H1 (cell line): ENCODE data around the gene RALGAPA2. TPM values are rescaled to one million over a fixed set of nuclear protein-coding genes. Genes with fewer than 3 reads are reported as not detected.

Experiments
- EGR1 ChIP-seq: IDR thresholded peaks from 2 replicates; pipeline ENCODE4 v1.6.1; 2011; ENCODE audit warnings: low read depth, low read length, borderline replicate concordance
- JUND ChIP-seq: IDR thresholded peaks from 2 replicates; pipeline ENCODE4 v1.6.1; 2011; ENCODE audit warnings: mild to moderate bottlenecking, improper control_type of control experiment, low read length
- SP2 ChIP-seq: IDR thresholded peaks from 2 replicates; pipeline ENCODE4 v1.6.1; 2012; ENCODE audit warnings: mild to moderate bottlenecking, low read length, inconsistent platforms
- polyA plus RNA-seq, 7 experiments: library from polyadenylated mRNA; depleted of rRNA in 3 of 7; stranded (reverse) in 5 of 7; unstranded in 2 of 7; fragments of >200 nt in 5 of 7; fragments of 200-250 nt in 2 of 7; gene quantifications; 1 replicate in 5 of 7; 2 replicates in 1 of 7; 4 replicates in 1 of 7; pipeline versions ENCODE4 v1.2.1 to v1.2.3, GENCODE V29; 2011 to 2013; ENCODE audit warnings: missing spikeins in 2 of 7, mixed read lengths in 2 of 7
- total RNA-seq: library from RNA; stranded (reverse); fragmentation: NEBNext Ultra II Directional; extraction: Animal tissue kit (Norgen Biotek cat#: 25700); gene quantifications from 2 replicates; pipeline ENCODE4 v1.2.1, GENCODE V29; 2021
- TF ChIP-seq, protein P1 (sequence below): IDR thresholded peaks from 2 replicates; pipeline ENCODE4 v1.6.1; 2011; ENCODE audit warnings: low read length, improper control_type of control experiment
- TF ChIP-seq, protein P2 (sequence below): IDR thresholded peaks from 2 replicates; pipeline ENCODE4 v1.6.1; 2012; ENCODE audit warnings: inconsistent platforms
- TF ChIP-seq, protein P3 (sequence below), 3 experiments: IDR thresholded peaks; 1 replicate in 2 of 3; 2 replicates in 1 of 3; pipeline versions ENCODE4 v1.5.1 to v1.6.1; 2011; ENCODE audit warnings: low read length in 3 of 3, mild to moderate bottlenecking in 3 of 3, inconsistent platforms in 2 of 3, low read depth in 1 of 3, moderate library complexity in 1 of 3; ENCODE audit not compliant: insufficient read depth in 1 of 3; ENCODE audit errors: control extremely low read depth in 1 of 3

The RALGAPA2 gene
- total and polyA plus RNA-seq, 2 of the 8 experiments (the other 6 are each of a cell fraction or from before 2014, with no cell fraction given), result 5.1 to 25.5 TPM

DNA sequence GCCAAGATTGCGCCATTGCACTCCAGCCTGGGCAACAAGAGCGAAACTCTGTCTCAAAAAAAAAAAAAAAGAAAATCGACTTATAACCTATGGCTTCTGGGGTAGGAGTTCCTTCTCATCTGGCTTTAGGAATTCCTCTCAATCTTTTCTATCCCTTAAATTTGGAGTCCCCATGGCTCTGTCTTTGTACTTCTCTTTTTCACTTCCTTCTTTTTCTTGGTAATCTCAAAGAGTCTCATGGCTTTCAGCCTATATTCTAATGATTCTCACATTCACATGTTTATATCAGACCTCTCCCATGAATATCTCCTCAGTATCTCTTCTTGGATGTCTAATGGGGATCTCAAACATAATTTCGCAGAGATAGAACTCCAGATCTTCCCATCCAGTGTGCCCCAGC lies 42.8 kb upstream of the RALGAPA2 start (continued):
- TF ChIP-seq, protein P1, sequence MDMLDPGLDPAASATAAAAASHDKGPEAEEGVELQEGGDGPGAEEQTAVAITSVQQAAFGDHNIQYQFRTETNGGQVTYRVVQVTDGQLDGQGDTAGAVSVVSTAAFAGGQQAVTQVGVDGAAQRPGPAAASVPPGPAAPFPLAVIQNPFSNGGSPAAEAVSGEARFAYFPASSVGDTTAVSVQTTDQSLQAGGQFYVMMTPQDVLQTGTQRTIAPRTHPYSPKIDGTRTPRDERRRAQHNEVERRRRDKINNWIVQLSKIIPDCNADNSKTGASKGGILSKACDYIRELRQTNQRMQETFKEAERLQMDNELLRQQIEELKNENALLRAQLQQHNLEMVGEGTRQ, result no peak
- TF ChIP-seq, protein P2, sequence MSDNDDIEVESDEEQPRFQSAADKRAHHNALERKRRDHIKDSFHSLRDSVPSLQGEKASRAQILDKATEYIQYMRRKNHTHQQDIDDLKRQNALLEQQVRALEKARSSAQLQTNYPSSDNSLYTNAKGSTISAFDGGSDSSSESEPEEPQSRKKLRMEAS, result no peak
- no peak for TF ChIP-seq SP2
- no peak for TF ChIP-seq EGR1
- TF ChIP-seq, protein P3, sequence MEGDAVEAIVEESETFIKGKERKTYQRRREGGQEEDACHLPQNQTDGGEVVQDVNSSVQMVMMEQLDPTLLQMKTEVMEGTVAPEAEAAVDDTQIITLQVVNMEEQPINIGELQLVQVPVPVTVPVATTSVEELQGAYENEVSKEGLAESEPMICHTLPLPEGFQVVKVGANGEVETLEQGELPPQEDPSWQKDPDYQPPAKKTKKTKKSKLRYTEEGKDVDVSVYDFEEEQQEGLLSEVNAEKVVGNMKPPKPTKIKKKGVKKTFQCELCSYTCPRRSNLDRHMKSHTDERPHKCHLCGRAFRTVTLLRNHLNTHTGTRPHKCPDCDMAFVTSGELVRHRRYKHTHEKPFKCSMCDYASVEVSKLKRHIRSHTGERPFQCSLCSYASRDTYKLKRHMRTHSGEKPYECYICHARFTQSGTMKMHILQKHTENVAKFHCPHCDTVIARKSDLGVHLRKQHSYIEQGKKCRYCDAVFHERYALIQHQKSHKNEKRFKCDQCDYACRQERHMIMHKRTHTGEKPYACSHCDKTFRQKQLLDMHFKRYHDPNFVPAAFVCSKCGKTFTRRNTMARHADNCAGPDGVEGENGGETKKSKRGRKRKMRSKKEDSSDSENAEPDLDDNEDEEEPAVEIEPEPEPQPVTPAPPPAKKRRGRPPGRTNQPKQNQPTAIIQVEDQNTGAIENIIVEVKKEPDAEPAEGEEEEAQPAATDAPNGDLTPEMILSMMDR (IDR thresholded peaks at IDR 0.05; ENCODE audit: control extremely low read depth in 1 of 3, insufficient read depth in 1 of 3, low read depth in 1 of 3, low read length in 3 of 3), result no peak
- TF ChIP-seq JUND, result no peak
